Stimulated activated CD4-positive, alpha-beta T cell treated with anti-CD3 and anti-CD28 coated beads, Interleukin-12 subunit alpha, Interleukin-12 subunit beta, amount 100 ng/mL, for 24 hours (primary cell): ENCODE data around the gene THTPA.

Source experiments
- DNase-seq, 2 experiments: peaks; one replicate each; pipeline ENCODE4 v3.0.0-alpha.2; 2020; ENCODE audit warnings: low read depth in 2 of 2

Gene THTPA

GRCh38 chr14:23551266-23552028 is 4.6 kb upstream of the THTPA start, which contains the start of gene ZFHX2:
Gene ZFHX2 (minus strand): TSS chr14:23551765. CDS start chr14:23535325, 16,440 bp downstream.
- DNase-seq = peak; percentile 78 to 82

GRCh38 chr14:23555533-23555881 is 564 bp upstream of the THTPA start:
- DNase-seq = no peak

GRCh38 chr14:23556700-23557440 is 799 bp downstream of the THTPA start:
- no peak for DNase-seq

- no peak for DNase-seq
Measured at GRCh38 chr14:23557521-23557920, 1.4 kb downstream of the THTPA start.

GRCh38 chr14:23557946-23558345 is 1.9 kb downstream of the THTPA start:
- no peak for DNase-seq

GRCh38 chr14:23558346-23559009 is 2.4 kb downstream of the THTPA start:
- DNase-seq = no peak

GRCh38 chr14:23559010-23559925 is 3.2 kb downstream of the THTPA start:
- DNase-seq = peak in 1 of 2 experiments; percentile 63

GRCh38 chr14:23559926-23560520 is 4.0 kb downstream of the THTPA start:
- DNase-seq = no peak

- DNase-seq = no peak
Measured at GRCh38 chr14:23561259-23561658, 5.2 kb downstream of the THTPA start.

- DNase-seq = no peak
Measured at GRCh38 chr14:23561873-23562821, 6.1 kb downstream of the THTPA start.

- DNase-seq = peak; percentile 33 to 55
Measured at GRCh38 chr14:23562822-23563472, 6.9 kb downstream of the THTPA start.

- DNase-seq = no peak
Measured at GRCh38 chr14:23563473-23564180, 7.6 kb downstream of the THTPA start.

- no peak for DNase-seq
Measured at GRCh38 chr14:23564181-23564812, 8.2 kb downstream of the THTPA start.

- no peak for DNase-seq
Measured at GRCh38 chr14:23564876-23565275, 8.8 kb downstream of the THTPA start.

GRCh38 chr14:23565626-23566025 is 9.6 kb downstream of the THTPA start:
- no peak for DNase-seq

- no peak for DNase-seq
Measured at GRCh38 chr14:23566112-23566777, 10.2 kb downstream of the THTPA start.

- DNase-seq = no peak
Measured at GRCh38 chr14:23566778-23567185, 10.7 kb downstream of the THTPA start.
